ENCODE data around the gene RPL13A. TPM values are rescaled to one million over a fixed set of nuclear protein-coding genes. Genes with fewer than 3 reads are reported as not detected.

RPL13A gene
- total and polyA plus RNA-seq, 9 of the 15 experiments (the other 6 are each of a cell fraction or from before 2014, with no cell fraction given), result 1,744 to 5,482 (median 2,949) TPM

- no peak for TF ChIP-seq PATZ1 (CRISPR knock-in tag; IDR thresholded peaks at IDR 0.05; ENCODE audit: borderline replicate concordance)
- TF ChIP-seq HDAC8 (tag; IDR thresholded peaks at IDR 0.05), result no peak
- no peak for TF ChIP-seq DIDO1 (tag; IDR thresholded peaks at IDR 0.05; ENCODE audit: low read depth)
- no peak for TF ChIP-seq ZNF197 (CRISPR knock-in tag; IDR thresholded peaks at IDR 0.05; ENCODE audit: low read depth)
- no peak for TF ChIP-seq ZNF212 (CRISPR knock-in tag; IDR thresholded peaks at IDR 0.05)
- TF ChIP-seq NFIX (CRISPR knock-in tag; IDR thresholded peaks at IDR 0.05; ENCODE audit: low read depth), result no peak
- TF ChIP-seq HES1 (IDR thresholded peaks at IDR 0.05; ENCODE audit: low read depth), result no peak
- no peak for TF ChIP-seq PYGO2 (tag; IDR thresholded peaks at IDR 0.05)
- TF ChIP-seq SMC3 (conservative IDR thresholded peaks at IDR 0.05; ENCODE audit: insufficient read depth, low read depth, low read length), result no peak
- no peak for TF ChIP-seq NEUROD1 (IDR thresholded peaks at IDR 0.05; ENCODE audit: borderline replicate concordance, low read depth, low read length, partially characterized antibody)
- TF ChIP-seq ZBTB9 (CRISPR knock-in tag; IDR thresholded peaks at IDR 0.05), result no peak
- TF ChIP-seq ZBTB12 (CRISPR knock-in tag; IDR thresholded peaks at IDR 0.05), result no peak
- TF ChIP-seq ZSCAN29 (IDR thresholded peaks at IDR 0.05), result 0 out of 2 replicates have a peak, but pooled peaks have one; percentile 93
- no peak for TF ChIP-seq ZNF277 (CRISPR knock-in tag; IDR thresholded peaks at IDR 0.05; ENCODE audit: borderline replicate concordance)
- TF ChIP-seq ZNF512 (tag; IDR thresholded peaks at IDR 0.05), result no peak
- no peak for TF ChIP-seq CHCHD3 (CRISPR knock-in tag; IDR thresholded peaks at IDR 0.05)
- TF ChIP-seq MLX (CRISPR knock-in tag; conservative IDR thresholded peaks at IDR 0.05), result no peak
- no peak for TF ChIP-seq NFE2L1 (tag; IDR thresholded peaks at IDR 0.05; ENCODE audit: borderline replicate concordance, low read depth)
Observed at GRCh38 chr19:49453013-49453756, 34.2 kb upstream of the RPL13A start, which contains the start of gene ALDH16A1 (continued).
